SK-N-SH treated with all-trans-retinoic acid at 6 μM for 48 hours (cell line): ENCODE results near the gene DPM2.

Experiments used
- ATAC-seq: fragments of 200-7000 bp; cut with Tn5 transposase; 3 replicates; pipeline ENCODE4 v1.9.1; 2020; ENCODE audit warnings: mild to moderate bottlenecking, moderate library complexity
- ARNTL ChIP-seq: fragments of 450-650 bp; formaldehyde crosslinking; IDR thresholded peaks from 2 replicates; pipeline ENCODE4 v1.5.0; 2020; ENCODE audit warnings: low read depth, mild to moderate bottlenecking, moderate library complexity, borderline replicate concordance
- BACH2 ChIP-seq: fragments of 250-450 bp; sonication (Bioruptor Pico); IDR thresholded peaks from 2 replicates; pipeline ENCODE4 v1.9.0; 2021; ENCODE audit warnings: mild to moderate bottlenecking, borderline replicate concordance
- CSDC2 ChIP-seq: fragments of 250-450 bp; sonication (Bioruptor Pico); IDR thresholded peaks from 2 replicates; pipeline ENCODE4 v1.5.0; 2020; ENCODE audit warnings: mild to moderate bottlenecking, moderate library complexity
- ESRRG ChIP-seq: fragments of 250-450 bp; sonication (Bioruptor Pico); IDR thresholded peaks from 2 replicates; pipeline ENCODE4 v1.6.1; 2021; ENCODE audit warnings: mild to moderate bottlenecking
- GLIS3 ChIP-seq: fragments of 250-450 bp; sonication (Bioruptor Pico); IDR thresholded peaks from 2 replicates; pipeline ENCODE4 v1.5.0; 2020; ENCODE audit warnings: mild to moderate bottlenecking, moderate library complexity
- ISL1 ChIP-seq: fragments of 250-450 bp; sonication (Bioruptor Pico); IDR thresholded peaks from 2 replicates; pipeline ENCODE4 v2.1.2; 2022; ENCODE audit warnings: mild to moderate bottlenecking, moderate library complexity
- OSR1 ChIP-seq: fragments of 250-450 bp; sonication (Bioruptor Pico); IDR thresholded peaks from 2 replicates; pipeline ENCODE4 v1.8.0; 2022; ENCODE audit warnings: moderate library complexity, mild to moderate bottlenecking, inconsistent platforms
- PPARA ChIP-seq: fragments of 250-450 bp; sonication (Bioruptor Pico); IDR thresholded peaks from 2 replicates; pipeline ENCODE4 v1.5.0; 2020; ENCODE audit warnings: mild to moderate bottlenecking, borderline replicate concordance
- SNAI2 ChIP-seq: fragments of 250-450 bp; sonication (Bioruptor Pico); IDR thresholded peaks from 2 replicates; pipeline ENCODE4 v1.5.0; 2020; ENCODE audit warnings: mild to moderate bottlenecking, moderate library complexity
- TCF4 ChIP-seq: fragments of 250-450 bp; sonication (Bioruptor Pico); IDR thresholded peaks from 2 replicates; pipeline ENCODE4 v1.8.0; 2021; ENCODE audit warnings: mild to moderate bottlenecking, moderate library complexity, borderline replicate concordance
- TOX ChIP-seq: fragments of 250-450 bp; sonication (Bioruptor Pico); IDR thresholded peaks from 2 replicates; pipeline ENCODE4 v1.8.0; 2021; ENCODE audit warnings: mild to moderate bottlenecking, moderate library complexity, borderline replicate concordance
- ZC3H10 ChIP-seq: fragments of 250-450 bp; sonication (Bioruptor Pico); IDR thresholded peaks from 2 replicates; pipeline ENCODE4 v1.5.1; 2021; ENCODE audit warnings: mild to moderate bottlenecking, moderate library complexity
- ZFP3 ChIP-seq: fragments of 250-450 bp; sonication (Bioruptor Pico); IDR thresholded peaks from 2 replicates; pipeline ENCODE4 v1.5.0; 2020; ENCODE audit warnings: mild to moderate bottlenecking, moderate library complexity
- ZFP30 ChIP-seq: fragments of 450-650 bp; formaldehyde crosslinking; IDR thresholded peaks from 2 replicates; pipeline ENCODE4 v1.5.0; 2022; ENCODE audit warnings: mild to moderate bottlenecking, moderate library complexity
- ZNF565 ChIP-seq: fragments of 450-650 bp; formaldehyde crosslinking; conservative IDR thresholded peaks from 2 replicates; pipeline ENCODE4 v1.5.0; 2020; ENCODE audit warnings: low read depth, mild to moderate bottlenecking, moderate library complexity
- ZNF70 ChIP-seq: fragments of 450-650 bp; formaldehyde crosslinking; IDR thresholded peaks from 2 replicates; pipeline ENCODE4 v1.5.0; 2020; ENCODE audit warnings: mild to moderate bottlenecking, moderate library complexity
- ZNF8 ChIP-seq: fragments of 450-650 bp; formaldehyde crosslinking; IDR thresholded peaks from 2 replicates; pipeline ENCODE4 v1.5.0; 2020; ENCODE audit warnings: mild to moderate bottlenecking, moderate library complexity
- TF ChIP-seq, protein P1 (sequence below): fragments of 250-450 bp; sonication (Bioruptor Pico); IDR thresholded peaks from 2 replicates; pipeline ENCODE4 v1.5.1; 2021; ENCODE audit warnings: mild to moderate bottlenecking, moderate library complexity
- TF ChIP-seq, protein P2 (sequence below): fragments of 250-450 bp; sonication (Bioruptor Pico); IDR thresholded peaks from 2 replicates; pipeline ENCODE4 v1.8.0; 2021; ENCODE audit warnings: low read depth, mild to moderate bottlenecking, moderate library complexity, borderline replicate concordance
- TF ChIP-seq, protein P3 (sequence below): fragments of 250-450 bp; sonication (Bioruptor Pico); IDR thresholded peaks from 2 replicates; pipeline ENCODE4 v1.5.1; 2020; ENCODE audit warnings: low read depth, mild to moderate bottlenecking, moderate library complexity
- TF ChIP-seq, protein P4 (sequence below): fragments of 250-450 bp; sonication (Bioruptor Pico); IDR thresholded peaks from 2 replicates; pipeline ENCODE4 v1.8.0; 2020; ENCODE audit warnings: mild to moderate bottlenecking, moderate library complexity, borderline replicate concordance

Gene DPM2

DNA sequence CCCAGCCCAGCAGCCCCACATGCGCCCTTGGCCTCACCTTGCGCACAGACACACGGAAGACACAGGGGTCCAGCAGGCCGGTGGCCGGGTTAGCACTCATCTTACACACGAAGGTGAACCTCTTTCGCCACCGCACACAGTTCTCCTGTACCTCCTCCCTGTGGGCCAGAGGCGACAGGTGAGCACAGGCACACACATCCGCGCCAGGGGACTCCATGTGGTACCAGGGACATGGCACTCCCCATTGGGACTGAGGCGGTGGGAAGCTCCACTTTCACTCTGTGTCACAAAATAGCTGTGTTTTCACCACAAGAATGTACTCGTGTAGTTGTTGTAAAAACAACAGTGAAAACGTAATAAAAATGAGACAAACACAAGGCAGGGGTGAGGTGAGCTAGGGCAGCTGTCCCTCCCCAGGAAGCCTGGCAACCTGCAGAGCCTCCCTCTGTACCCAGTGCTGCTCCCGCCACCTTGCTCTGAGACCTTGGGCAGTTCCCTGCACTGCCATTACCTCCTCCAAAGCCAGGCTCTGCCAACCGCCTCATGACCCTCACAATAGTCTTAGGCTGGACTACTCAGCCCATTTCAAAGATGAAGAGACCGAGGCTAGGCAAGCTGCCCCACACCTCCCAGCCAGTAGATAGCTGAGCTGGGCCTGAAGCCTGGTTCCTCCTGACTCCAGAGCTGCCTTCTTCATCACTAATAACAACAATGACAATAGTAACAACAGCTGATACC is 16.3 kb upstream of the DPM2 start:
- no peak for ATAC-seq
- no peak for TF ChIP-seq CSDC2

DNA sequence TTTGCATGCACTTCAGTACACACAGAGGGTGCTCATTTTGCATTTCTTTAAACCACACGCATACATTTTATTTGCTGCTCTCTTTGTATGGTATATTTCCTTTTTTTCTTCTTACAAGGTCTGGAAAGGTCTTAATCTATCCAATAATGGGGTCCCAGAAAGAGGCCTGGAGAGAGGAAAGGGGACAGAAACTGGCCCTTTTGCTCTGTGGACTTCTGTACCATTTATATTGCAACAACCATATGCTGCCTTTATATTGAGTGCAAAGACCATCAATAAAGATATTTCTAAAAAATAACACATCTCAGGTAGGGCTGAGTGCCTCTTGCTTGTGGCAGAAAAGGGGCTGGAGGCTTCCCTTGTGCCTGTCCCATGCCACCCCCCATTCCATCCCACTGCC is 15.5 kb upstream of the DPM2 start:
- TF ChIP-seq ZFP3 (no peak), TOX (no peak), ZNF565 (no peak), ZFP30 (CRISPR knock-in tag) (no peak)
- TF ChIP-seq, protein P1, sequence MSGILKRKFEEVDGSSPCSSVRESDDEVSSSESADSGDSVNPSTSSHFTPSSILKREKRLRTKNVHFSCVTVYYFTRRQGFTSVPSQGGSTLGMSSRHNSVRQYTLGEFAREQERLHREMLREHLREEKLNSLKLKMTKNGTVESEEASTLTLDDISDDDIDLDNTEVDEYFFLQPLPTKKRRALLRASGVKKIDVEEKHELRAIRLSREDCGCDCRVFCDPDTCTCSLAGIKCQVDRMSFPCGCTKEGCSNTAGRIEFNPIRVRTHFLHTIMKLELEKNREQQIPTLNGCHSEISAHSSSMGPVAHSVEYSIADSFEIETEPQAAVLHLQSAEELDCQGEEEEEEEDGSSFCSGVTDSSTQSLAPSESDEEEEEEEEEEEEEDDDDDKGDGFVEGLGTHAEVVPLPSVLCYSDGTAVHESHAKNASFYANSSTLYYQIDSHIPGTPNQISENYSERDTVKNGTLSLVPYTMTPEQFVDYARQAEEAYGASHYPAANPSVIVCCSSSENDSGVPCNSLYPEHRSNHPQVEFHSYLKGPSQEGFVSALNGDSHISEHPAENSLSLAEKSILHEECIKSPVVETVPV: no peak
- no peak for ATAC-seq

DNA sequence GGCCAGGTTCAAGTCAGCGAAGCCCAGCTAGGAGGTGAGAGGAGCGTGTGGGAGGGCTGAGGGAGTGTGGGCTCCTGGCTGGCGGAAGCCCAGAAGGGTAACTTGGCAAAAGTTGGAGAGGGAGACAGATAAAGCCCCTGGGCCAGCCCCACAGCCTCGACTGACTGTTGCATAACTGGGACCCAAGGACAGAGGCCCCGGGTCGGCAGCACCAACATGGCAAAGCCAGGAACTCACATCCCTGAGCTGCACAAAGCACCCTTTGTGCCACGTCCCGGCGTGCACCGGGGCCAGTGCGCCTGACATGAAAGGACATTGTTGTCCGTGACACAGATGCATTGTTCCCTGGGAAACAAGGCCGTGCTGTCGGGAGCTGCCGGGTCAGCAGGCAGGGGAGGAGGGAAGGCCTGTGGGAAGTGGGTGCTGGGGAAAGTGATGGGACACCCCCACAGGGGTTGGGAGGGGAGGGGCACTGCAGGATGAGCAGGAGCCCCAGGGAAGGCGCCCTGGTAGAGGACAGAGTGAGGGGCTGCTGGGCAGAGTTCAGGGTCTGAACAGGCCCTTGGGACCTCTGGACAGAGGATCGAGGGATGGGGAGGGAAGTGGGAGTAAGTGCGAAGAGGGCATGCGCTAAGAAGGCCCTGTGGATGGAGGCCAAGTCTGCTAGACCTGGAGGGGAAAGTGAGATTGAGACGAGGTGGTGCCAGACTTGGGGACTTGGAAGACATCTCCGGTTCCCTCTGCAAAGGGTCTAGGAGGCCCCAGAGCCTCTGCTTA is 13.0 kb upstream of the DPM2 start:
- no peak for ATAC-seq
- TF ChIP-seq ZNF70 (CRISPR knock-in tag): no peak
- no peak for TF ChIP-seq ZNF8 (CRISPR knock-in tag)

DNA sequence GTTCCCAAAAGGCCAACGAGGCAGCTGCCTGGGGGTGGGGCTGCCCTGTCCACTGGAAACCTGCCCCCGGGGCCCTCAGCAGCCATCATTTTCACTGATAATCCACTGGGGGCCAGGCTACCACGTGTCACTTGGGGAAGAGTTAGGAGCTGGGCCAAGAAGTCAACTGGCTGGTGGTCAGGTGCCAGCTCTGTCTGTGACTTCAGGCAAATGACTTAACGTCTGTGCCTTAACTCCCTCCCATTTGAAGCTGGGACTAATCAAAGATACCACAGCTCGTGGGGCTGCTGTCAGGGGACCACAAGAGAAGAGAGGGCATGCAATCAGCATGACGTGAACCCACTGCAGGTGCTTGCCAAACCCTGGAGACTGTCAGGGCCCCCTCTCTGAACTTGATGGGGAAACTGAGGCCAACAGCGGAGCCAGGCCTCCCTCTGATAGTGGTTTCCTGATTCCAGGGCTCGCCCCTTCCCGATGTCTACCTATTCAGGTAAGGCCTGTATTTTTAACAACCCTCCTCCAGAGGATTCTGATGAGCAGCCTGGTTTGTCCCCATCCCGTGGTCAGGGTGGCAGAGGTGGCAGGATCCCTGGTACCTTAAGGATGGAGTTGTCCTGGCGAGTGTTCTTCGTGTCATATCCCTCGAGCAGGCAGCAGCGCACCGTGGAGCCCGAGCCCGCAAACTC is 12.3 kb upstream of the DPM2 start:
- TF ChIP-seq, protein P2, sequence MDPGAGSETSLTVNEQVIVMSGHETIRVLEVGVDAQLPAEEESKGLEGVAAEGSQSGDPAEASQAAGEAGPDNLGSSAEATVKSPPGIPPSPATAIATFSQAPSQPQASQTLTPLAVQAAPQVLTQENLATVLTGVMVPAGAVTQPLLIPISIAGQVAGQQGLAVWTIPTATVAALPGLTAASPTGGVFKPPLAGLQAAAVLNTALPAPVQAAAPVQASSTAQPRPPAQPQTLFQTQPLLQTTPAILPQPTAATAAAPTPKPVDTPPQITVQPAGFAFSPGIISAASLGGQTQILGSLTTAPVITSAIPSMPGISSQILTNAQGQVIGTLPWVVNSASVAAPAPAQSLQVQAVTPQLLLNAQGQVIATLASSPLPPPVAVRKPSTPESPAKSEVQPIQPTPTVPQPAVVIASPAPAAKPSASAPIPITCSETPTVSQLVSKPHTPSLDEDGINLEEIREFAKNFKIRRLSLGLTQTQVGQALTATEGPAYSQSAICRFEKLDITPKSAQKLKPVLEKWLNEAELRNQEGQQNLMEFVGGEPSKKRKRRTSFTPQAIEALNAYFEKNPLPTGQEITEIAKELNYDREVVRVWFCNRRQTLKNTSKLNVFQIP: no peak
- TF ChIP-seq TOX (no peak), BACH2 (CRISPR knock-in tag) (no peak), ESRRG (CRISPR knock-in tag) (no peak), SNAI2 (CRISPR knock-in tag) (no peak), OSR1 (CRISPR knock-in tag) (no peak), ZNF565 (no peak), TCF4 (CRISPR knock-in tag) (no peak), ZNF8 (CRISPR knock-in tag) (no peak), ZNF70 (CRISPR knock-in tag) (no peak), ISL1 (CRISPR knock-in tag) (no peak), ZC3H10 (CRISPR knock-in tag) (no peak), GLIS3 (CRISPR knock-in tag) (no peak), ARNTL (CRISPR knock-in tag) (no peak), PPARA (CRISPR knock-in tag) (no peak)
- TF ChIP-seq, protein P3, sequence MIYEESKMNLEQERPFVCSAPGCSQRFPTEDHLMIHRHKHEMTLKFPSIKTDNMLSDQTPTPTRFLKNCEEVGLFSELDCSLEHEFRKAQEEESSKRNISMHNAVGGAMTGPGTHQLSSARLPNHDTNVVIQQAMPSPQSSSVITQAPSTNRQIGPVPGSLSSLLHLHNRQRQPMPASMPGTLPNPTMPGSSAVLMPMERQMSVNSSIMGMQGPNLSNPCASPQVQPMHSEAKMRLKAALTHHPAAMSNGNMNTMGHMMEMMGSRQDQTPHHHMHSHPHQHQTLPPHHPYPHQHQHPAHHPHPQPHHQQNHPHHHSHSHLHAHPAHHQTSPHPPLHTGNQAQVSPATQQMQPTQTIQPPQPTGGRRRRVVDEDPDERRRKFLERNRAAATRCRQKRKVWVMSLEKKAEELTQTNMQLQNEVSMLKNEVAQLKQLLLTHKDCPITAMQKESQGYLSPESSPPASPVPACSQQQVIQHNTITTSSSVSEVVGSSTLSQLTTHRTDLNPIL (CRISPR knock-in tag): no peak
- TF ChIP-seq, protein P1: no peak
- TF ChIP-seq, protein P4, sequence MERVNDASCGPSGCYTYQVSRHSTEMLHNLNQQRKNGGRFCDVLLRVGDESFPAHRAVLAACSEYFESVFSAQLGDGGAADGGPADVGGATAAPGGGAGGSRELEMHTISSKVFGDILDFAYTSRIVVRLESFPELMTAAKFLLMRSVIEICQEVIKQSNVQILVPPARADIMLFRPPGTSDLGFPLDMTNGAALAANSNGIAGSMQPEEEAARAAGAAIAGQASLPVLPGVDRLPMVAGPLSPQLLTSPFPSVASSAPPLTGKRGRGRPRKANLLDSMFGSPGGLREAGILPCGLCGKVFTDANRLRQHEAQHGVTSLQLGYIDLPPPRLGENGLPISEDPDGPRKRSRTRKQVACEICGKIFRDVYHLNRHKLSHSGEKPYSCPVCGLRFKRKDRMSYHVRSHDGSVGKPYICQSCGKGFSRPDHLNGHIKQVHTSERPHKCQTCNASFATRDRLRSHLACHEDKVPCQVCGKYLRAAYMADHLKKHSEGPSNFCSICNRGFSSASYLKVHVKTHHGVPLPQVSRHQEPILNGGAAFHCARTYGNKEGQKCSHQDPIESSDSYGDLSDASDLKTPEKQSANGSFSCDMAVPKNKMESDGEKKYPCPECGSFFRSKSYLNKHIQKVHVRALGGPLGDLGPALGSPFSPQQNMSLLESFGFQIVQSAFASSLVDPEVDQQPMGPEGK: no peak
- no peak for ATAC-seq
